Activated CD4-positive, alpha-beta T cell treated with anti-CD3 and anti-CD28 coated beads for 24 hours (primary cell): Measurements from ENCODE around the gene ABCC8.

Source experiments
- DNase-seq, 2 donors: peaks; one replicate each; pipeline ENCODE4 v3.0.0-alpha.2; 2020; ENCODE audit warnings: low read depth in 2 of 2

The ABCC8 gene

DNA sequence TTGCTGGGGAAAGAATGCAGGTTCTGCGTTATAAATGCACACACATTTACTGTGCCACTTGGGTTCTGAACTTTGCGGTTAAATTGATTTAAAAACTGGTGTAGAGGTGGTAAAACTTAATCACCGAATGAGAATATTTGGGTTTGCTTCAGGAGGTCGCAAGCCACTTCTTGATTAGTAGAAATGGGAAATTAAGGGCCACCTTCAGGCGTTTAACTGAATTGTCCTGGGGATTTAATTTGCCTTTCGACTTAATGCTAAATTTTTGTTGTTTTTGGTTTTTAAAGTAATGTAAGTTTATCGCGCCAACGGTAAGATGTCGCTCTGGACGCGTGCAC lies 125.5 kb downstream of the ABCC8 start:
- DNase-seq: no peak

- no peak for DNase-seq
Observed at GRCh38 chr11:17350455-17351171, 126.0 kb downstream of the ABCC8 start.

DNA sequence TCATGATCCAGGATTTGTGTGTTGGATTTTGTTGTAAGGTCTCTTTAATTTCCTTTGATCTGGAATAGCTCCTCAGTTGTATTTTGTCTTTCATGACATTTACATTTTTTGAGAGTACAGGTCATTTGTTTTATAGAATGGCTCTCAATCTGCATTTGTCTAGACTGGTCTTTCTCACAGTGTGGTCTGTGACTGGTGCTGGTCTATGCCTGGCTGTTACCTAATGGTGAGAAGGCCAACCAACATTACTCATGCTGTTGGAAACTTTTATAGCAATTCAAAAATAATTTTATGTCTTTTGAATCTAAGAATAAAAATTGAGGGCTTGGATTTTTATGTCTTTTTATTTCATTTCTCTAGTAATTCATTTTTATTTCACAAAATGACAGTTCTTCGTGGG lies 129.0 kb downstream of the ABCC8 start:
- no peak for DNase-seq

DNA sequence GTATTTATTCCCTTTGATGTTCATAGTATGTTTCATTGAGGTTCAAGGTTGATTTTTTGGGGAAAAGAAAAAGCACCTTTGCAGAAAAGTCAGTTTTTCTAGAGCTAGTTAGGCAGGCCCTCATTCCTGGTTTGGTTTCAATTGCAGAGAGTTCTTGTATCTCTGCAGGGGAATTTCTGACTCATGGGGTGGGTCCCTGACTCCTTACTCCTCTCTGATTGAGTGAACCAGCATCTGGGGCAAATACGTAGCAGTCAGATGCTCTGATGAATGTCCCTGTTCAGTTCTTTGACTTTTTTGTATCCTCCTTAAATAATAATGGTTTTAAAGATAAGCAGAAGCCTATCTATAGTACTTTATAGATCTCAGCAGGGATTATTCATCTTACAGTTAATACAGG lies 132.7 kb downstream of the ABCC8 start:
- peak in 1 of 2 donors; percentile 22 for DNase-seq

DNA sequence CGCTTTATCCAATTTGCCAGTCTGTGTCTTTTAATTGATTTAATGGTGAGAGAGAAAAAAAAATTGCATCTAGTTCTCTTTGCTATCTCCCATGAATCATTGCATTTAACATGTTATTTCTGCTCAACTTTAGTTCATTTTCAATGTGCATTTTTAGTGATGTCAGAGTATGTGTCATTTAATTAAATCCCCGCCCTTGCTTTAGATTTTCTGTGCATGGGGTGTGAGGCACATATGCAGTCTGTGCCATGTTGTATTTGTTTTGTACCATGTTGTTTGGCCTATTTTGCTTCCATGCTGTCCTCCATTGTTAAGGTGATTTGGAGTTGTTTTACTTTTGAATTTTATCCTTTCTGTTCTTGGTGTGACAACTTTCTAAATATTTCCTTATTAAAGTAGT lies 133.4 kb downstream of the ABCC8 start:
- no peak for DNase-seq
